ENCODE data around the gene YIPF7. TPM values are rescaled to one million over a fixed set of nuclear protein-coding genes. Genes with fewer than 3 reads are reported as not detected.

YIPF7 gene
- total and polyA plus RNA-seq, 10 of the 15 experiments (the other 5 are each of a cell fraction or from before 2014, with no cell fraction given): 0.39 TPM; not detected in 9

- TF ChIP-seq CUX1 (IDR thresholded peaks at IDR 0.05; ENCODE audit: insufficient replicate concordance, low read depth, low read length): no peak
- no peak for TF ChIP-seq POLR2AphosphoS2 (IDR thresholded peaks at IDR 0.05; ENCODE audit: low read depth, low read length)
- TF ChIP-seq WRNIP1 (IDR thresholded peaks at IDR 0.05; ENCODE audit: borderline replicate concordance, low read depth, low read length): no peak
- no peak for TF ChIP-seq IRF3 (IDR thresholded peaks at IDR 0.05)
- TF ChIP-seq MYB (IDR thresholded peaks at IDR 0.05; ENCODE audit: borderline replicate concordance, low read depth, low read length): no peak
- TF ChIP-seq SPI1 (IDR thresholded peaks at IDR 0.05; ENCODE audit: borderline replicate concordance, insufficient read depth, low read depth, low read length): no peak
These were observed 17.1 kb upstream of the YIPF7 start (continued) for GRCh38 chr4:44668526-44668925.
